ENCODE data around the gene CTRL.

CTRL gene

GRCh38 chr16:67886387-67886786 lies 45.3 kb downstream of the CTRL start:
- DNase-seq (ENCODE audit: low read depth), result no peak

- DNase-seq (ENCODE audit: low read depth), result no peak
Measured at GRCh38 chr16:67885976-67886375, 45.7 kb downstream of the CTRL start.

- DNase-seq (ENCODE audit: low read depth), result no peak
Measured at GRCh38 chr16:67885545-67885944, 46.1 kb downstream of the CTRL start.

- no peak for DNase-seq (ENCODE audit: low read depth)
Measured at GRCh38 chr16:67884684-67885083, 47.0 kb downstream of the CTRL start, which contains the start of gene NRN1L. Gene NRN1L (plus strand): TSS chr16:67884885. CDS start chr16:67884904, 19 bp downstream.

GRCh38 chr16:67883872-67884261 lies 47.8 kb downstream of the CTRL start:
- DNase-seq (ENCODE audit: low read depth), result peak; percentile 56

- DNase-seq (ENCODE audit: low read depth), result no peak
Measured at GRCh38 chr16:67883146-67883871, 48.4 kb downstream of the CTRL start.

- no peak for DNase-seq (ENCODE audit: low read depth)
Measured at GRCh38 chr16:67882374-67883145, 49.1 kb downstream of the CTRL start.

GRCh38 chr16:67881621-67882161 lies 50.0 kb downstream of the CTRL start:
- no peak for DNase-seq (ENCODE audit: low read depth)

- DNase-seq (ENCODE audit: low read depth), result no peak
Measured at GRCh38 chr16:67880584-67880983, 51.1 kb downstream of the CTRL start.

GRCh38 chr16:67879936-67880335 lies 51.7 kb downstream of the CTRL start:
- no peak for DNase-seq (ENCODE audit: low read depth)
